HCT116 (cell line): ENCODE results near the gene ANGEL1. TPM values are rescaled to one million over a fixed set of nuclear protein-coding genes. Genes with fewer than 3 reads are reported as not detected.

Experiments
- ATAC-seq: fragments of 200-7000 bp; cut with Tn5 transposase; 2 replicates; pipeline ENCODE4 v1.9.1; 2020; ENCODE audit warnings: mild to moderate bottlenecking, moderate library complexity
- BruUV-seq: library from RNA; stranded (reverse); fragments of 400-500 nt; replicated peaks from 2 replicates; lab custom pipeline; 2021; lab: Mats Ljungman, UMichigan
- CTCF ChIA-PET: fragments of 300-600 bp; sonication (Branson Sonifier 250); formaldehyde crosslinking; loops from one replicate; lab custom pipeline; 2021; ENCODE audit warnings: antibody characterized with exemption; lab: Charles Lee
- POLR2A ChIA-PET: fragments of 300-600, 350-600 bp; sonication (Branson Sonifier 250); formaldehyde crosslinking; loops from one replicate; lab custom pipeline; 2021; ENCODE audit warnings: antibody characterized with exemption; lab: Charles Lee
- RAD21 ChIA-PET, 2 experiments: fragments of 300-600 bp; sonication (Branson Sonifier 250); formaldehyde crosslinking; loops; one replicate each; lab custom pipeline; 2023; ENCODE audit warnings: low total read pairs in 2 of 2; ENCODE audit not compliant: uncharacterized antibody in 2 of 2, unreplicated experiment in 2 of 2, low non-redundant PET in 1 of 2; lab: Charles Lee
- DNase-seq: peaks from one replicate; pipeline ENCODE4 v3.0.0-alpha.2; 2010; ENCODE audit warnings: low read depth, low spot score
- H2AFZ ChIP-seq: fragments of 200-600 bp; shearing (Covaris generic), sonication (generic); 2 replicates; pipeline ENCODE4 v1.6.1; 2017; ENCODE audit warnings: low read depth, mixed run types, mixed read lengths, antibody characterized with exemption, low read length; ENCODE audit not compliant: poor library complexity, severe bottlenecking
- H3K27ac ChIP-seq: 2 replicates; pipeline ENCODE4 v1.5.1; 2012; ENCODE audit warnings: low read depth, low read length
- H3K27me3 ChIP-seq: fragments of 200-600 bp; sonication (generic); 2 replicates; pipeline ENCODE4 v1.6.1; 2016; ENCODE audit warnings: mixed run types, low read length, mixed read lengths; ENCODE audit not compliant: insufficient read depth
- H3K36me3 ChIP-seq, 2 experiments: fragments of 200-500 bp in 1 of 2; fragments of 200-600 bp in 1 of 2; sonication (Bioruptor generic) in 1 of 2; sonication (generic) in 1 of 2; 2 replicates each; pipeline versions ENCODE4 v1.5.1 to v1.6.1; 2014 to 2016; ENCODE audit warnings: low read length in 2 of 2, inconsistent platforms in 1 of 2, mixed read lengths in 1 of 2, mixed run types in 1 of 2; ENCODE audit not compliant: insufficient read depth in 2 of 2, control insufficient read depth in 1 of 2
- H3K4me1 ChIP-seq, 2 experiments: fragments of 200-600 bp in 1 of 2; sonication (generic) in 1 of 2; 2 replicates each; pipeline versions ENCODE4 v1.5.1 to v1.6.1; 2012 to 2017; ENCODE audit warnings: low read length in 2 of 2, inconsistent platforms in 1 of 2, mild to moderate bottlenecking in 1 of 2, mixed read lengths in 1 of 2, mixed run types in 1 of 2, moderate library complexity in 1 of 2; ENCODE audit not compliant: insufficient read depth in 2 of 2, control insufficient read depth in 1 of 2
- H3K4me2 ChIP-seq: fragments of 200-600 bp; sonication (generic); 2 replicates; pipeline ENCODE4 v1.6.1; 2017; ENCODE audit warnings: mixed run types, low read length, mixed read lengths
- H3K4me3 ChIP-seq, 2 experiments: fragments of 200-600 bp in 1 of 2; sonication (generic) in 1 of 2; replicated peaks in 1 of 2; 2 replicates each; pipeline ENCODE4 v1.5.1; 2011 to 2016; ENCODE audit warnings: low read length in 2 of 2, control low read depth in 1 of 2, low read depth in 1 of 2, mild to moderate bottlenecking in 1 of 2, mixed read lengths in 1 of 2, mixed run types in 1 of 2
- H3K79me2 ChIP-seq: fragments of 200-600 bp; sonication (generic); 2 replicates; pipeline ENCODE4 v1.6.1; 2017; ENCODE audit warnings: mild to moderate bottlenecking, mixed run types, low read length, moderate library complexity, mixed read lengths; ENCODE audit not compliant: insufficient read depth
- H3K9ac ChIP-seq: fragments of 200-600 bp; sonication (generic); 2 replicates; pipeline ENCODE4 v1.6.1; 2016; ENCODE audit warnings: low read length, mixed read lengths
- H3K9me2 ChIP-seq: fragments of 200-600 bp; sonication (generic), shearing (Covaris generic); 2 replicates; pipeline ENCODE4 v1.6.1; 2017; ENCODE audit warnings: mixed run types, mild to moderate bottlenecking, moderate library complexity; ENCODE audit not compliant: insufficient read depth
- H3K9me3 ChIP-seq, 2 experiments: fragments of 200-500 bp in 1 of 2; fragments of 200-600 bp in 1 of 2; sonication (Bioruptor generic) in 1 of 2; sonication (generic) in 1 of 2; 2 replicates each; pipeline ENCODE4 v1.6.1; 2014 to 2017; ENCODE audit warnings: low read length in 2 of 2, mixed read lengths in 2 of 2, inconsistent platforms in 1 of 2, low read depth in 1 of 2, mild to moderate bottlenecking in 1 of 2, mixed run types in 1 of 2, moderate library complexity in 1 of 2; ENCODE audit not compliant: control insufficient read depth in 1 of 2, insufficient read depth in 1 of 2
- H4K20me1 ChIP-seq: fragments of 200-600 bp; sonication (generic), shearing (Covaris generic); 2 replicates; pipeline ENCODE4 v1.6.1; 2017; ENCODE audit warnings: mixed run types, mild to moderate bottlenecking, moderate library complexity; ENCODE audit not compliant: insufficient read depth
- CBX3 ChIP-seq: IDR thresholded peaks from 2 replicates; pipeline ENCODE4 v1.6.1; 2012; ENCODE audit warnings: low read depth
- CEBPB ChIP-seq: IDR thresholded peaks from 2 replicates; pipeline ENCODE4 v1.6.1; 2012; ENCODE audit warnings: low read depth
- EZH2 ChIP-seq: fragments of 200-600 bp; sonication (generic); IDR thresholded peaks from 2 replicates; pipeline ENCODE4 v1.6.1; 2017; ENCODE audit warnings: antibody characterized with exemption, mixed run types
- MAX ChIP-seq: IDR thresholded peaks from 2 replicates; pipeline ENCODE4 v1.6.1; 2012
- POLR2AphosphoS5 ChIP-seq: IDR thresholded peaks from 2 replicates; pipeline ENCODE4 v1.6.1; 2011; ENCODE audit warnings: mild to moderate bottlenecking, low read depth, low read length, moderate library complexity
- RAD21 ChIP-seq: IDR thresholded peaks from 2 replicates; pipeline ENCODE4 v1.6.1; 2012; ENCODE audit warnings: low read depth, mild to moderate bottlenecking
- REST ChIP-seq: IDR thresholded peaks from 2 replicates; pipeline ENCODE4 v1.6.1; 2012; ENCODE audit warnings: low read depth
- SIN3A ChIP-seq: IDR thresholded peaks from 2 replicates; pipeline ENCODE4 v1.6.1; 2012; ENCODE audit warnings: low read depth
- SRF ChIP-seq: IDR thresholded peaks from 2 replicates; pipeline ENCODE4 v1.6.1; 2012; ENCODE audit warnings: low read depth
- TCF7L2 ChIP-seq: IDR thresholded peaks from 2 replicates; pipeline ENCODE4 v1.7.0; 2011; ENCODE audit warnings: borderline replicate concordance, inconsistent platforms; ENCODE audit not compliant: insufficient read depth, insufficient read length; ENCODE audit errors: extremely low read depth
- YY1 ChIP-seq: IDR thresholded peaks from 2 replicates; pipeline ENCODE4 v1.6.1; 2011; ENCODE audit warnings: low read length, low read depth, moderate library complexity, mild to moderate bottlenecking; ENCODE audit not compliant: insufficient replicate concordance; ENCODE audit errors: extremely low read depth
- ZFX ChIP-seq: fragments of 450-650 bp; IDR thresholded peaks from 2 replicates; pipeline ENCODE4 v1.6.1; 2017
- ZNF274 ChIP-seq: fragments of 200-500 bp; sonication (Bioruptor generic); IDR thresholded peaks from 2 replicates; pipeline ENCODE4 v1.6.1; 2014; ENCODE audit warnings: mild to moderate bottlenecking, low read depth, low read length, inconsistent platforms
- intact Hi-C: fragments of 100-400 bp; cut with micrococcal nuclease; formaldehyde crosslinking; loops from 2 replicates; pipeline ENCODE4 v1.10.0; 2022
- total RNA-seq: library from RNA; stranded (reverse); gene quantifications from one replicate; pipeline ENCODE4 v1.2.1, GENCODE V29; 2021; ENCODE audit not compliant: unreplicated experiment

The ANGEL1 gene
- total RNA-seq, 1 experiment from 2014 or later = 20.6 TPM

GRCh38 chr14:76861574-76862255, 49.0 kb upstream of the ANGEL1 start:
- Histone ChIP-seq H2AFZ (no peak overlapping the region), H3K27ac (no peak overlapping the region), H3K4me3 (no peak overlapping the region), H3K4me1 (no peaks in the 10 kb centered on the region), H3K9ac (no peak overlapping the region), H3K4me2 (no peak overlapping the region), H3K79me2 (no peaks in the 10 kb centered on the region), H3K9me2 (no peaks in the 10 kb centered on the region), H4K20me1 (no peaks in the 10 kb centered on the region), H3K27me3 (peaks cover 9% of the 10 kb centered on the region; the same call in 1 of the 2 replicates), H3K36me3 (no peaks in the 10 kb centered on the region), H3K9me3 (no peaks in the 10 kb centered on the region)
- intact Hi-C loops = no loop called here
- POLR2A ChIA-PET = no interaction called here
- RAD21 ChIA-PET = no interaction called here
- CTCF ChIA-PET = interaction anchor here (2.1 kb wide), 1 partner anchor 11 kb away, joined by 7 read pairs; no protein-coding TSS in a partner anchor
- DNase-seq = no peak
- BruUV-seq = no TSS peak
- no peak for TF ChIP-seq ZNF274
- no peak for TF ChIP-seq CBX3
- TF ChIP-seq ZFX = no peak
- no peak for TF ChIP-seq POLR2AphosphoS5
- TF ChIP-seq EZH2 = no peak
- no peak for TF ChIP-seq SIN3A
- no peak for TF ChIP-seq TCF7L2
- TF ChIP-seq MAX = no peak
- TF ChIP-seq REST = no peak
- TF ChIP-seq RAD21 = no peak
- TF ChIP-seq SRF = no peak
- no peak for TF ChIP-seq YY1
- no peak for TF ChIP-seq CEBPB
- TF ChIP-seq, all 23 proteins: peak for 0
- no peak for ATAC-seq
